OCI-M1 (cell line): Measurements from ENCODE around the gene MRAP2.
"Not testable (repeated sequence)": the region's sequence is repeated elsewhere in the genome, so short reads cannot be mapped to it uniquely, and the experiment has no call there.

Experiments
- DNase-seq: peaks from one replicate; lab custom pipeline; 2025; lab: John Stamatoyannopoulos, UW

MRAP2 gene

GRCh38 chr6:84077645-84078044, 44.1 kb downstream of the MRAP2 start:
- DNase-seq, result no peak

GRCh38 chr6:84078335-84078734, 44.8 kb downstream of the MRAP2 start:
- no peak for DNase-seq

- no peak for DNase-seq
Observed at GRCh38 chr6:84081222-84081621, 47.6 kb downstream of the MRAP2 start.

DNA sequence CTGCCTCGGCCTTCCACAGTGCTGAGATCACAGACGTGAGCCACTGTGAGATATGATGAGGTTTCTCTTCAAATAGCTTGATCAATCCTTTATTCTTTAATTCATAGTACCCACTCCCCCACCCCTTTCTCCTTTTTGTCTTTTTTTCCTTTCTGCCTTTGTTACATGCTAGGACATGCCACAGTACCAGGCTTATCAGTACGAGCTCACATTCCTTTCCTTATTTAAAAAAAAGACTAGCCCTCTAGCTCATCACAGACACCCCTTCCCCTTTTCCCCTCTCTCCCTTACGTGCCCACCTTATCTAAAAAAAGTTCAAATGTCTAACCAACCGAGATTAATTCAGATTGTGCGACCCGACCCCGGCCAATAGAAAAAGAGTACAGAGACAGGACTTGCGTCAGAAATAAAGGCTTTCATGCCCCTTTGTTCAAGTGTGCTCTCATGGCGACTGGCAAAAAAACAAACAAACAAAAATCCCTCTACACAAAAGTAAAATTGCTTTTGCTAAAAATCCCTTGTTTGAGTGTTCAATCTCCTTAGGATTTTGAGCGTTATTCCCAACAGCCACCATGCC, 49.2 kb downstream of the MRAP2 start:
- peak; percentile 54 for DNase-seq

- not testable (repeated sequence) for DNase-seq
Observed at GRCh38 chr6:84084705-84085104, 51.1 kb downstream of the MRAP2 start.

DNA sequence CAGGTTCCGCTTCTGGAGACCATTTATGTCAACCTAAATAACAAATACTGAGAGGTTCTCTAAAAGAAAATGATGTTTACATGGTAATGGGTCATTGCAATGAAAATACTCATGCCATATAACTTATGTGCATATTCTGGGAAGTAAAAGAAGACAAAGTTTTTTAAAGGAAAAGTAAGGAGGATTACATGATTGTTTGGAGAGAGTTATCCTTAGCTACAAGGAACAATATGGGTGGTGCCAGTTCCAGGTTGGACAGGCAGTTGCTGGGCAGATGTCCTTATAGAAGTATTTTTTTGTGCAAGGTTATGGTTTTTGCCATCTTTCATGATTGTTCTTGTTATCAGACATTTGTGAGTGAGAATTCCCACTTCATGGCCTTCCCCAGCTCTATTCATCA, 52.5 kb downstream of the MRAP2 start:
- DNase-seq, result no peak

- DNase-seq, result peak; percentile 92
Observed at GRCh38 chr6:84086545-84087429, 53.2 kb downstream of the MRAP2 start.

DNA sequence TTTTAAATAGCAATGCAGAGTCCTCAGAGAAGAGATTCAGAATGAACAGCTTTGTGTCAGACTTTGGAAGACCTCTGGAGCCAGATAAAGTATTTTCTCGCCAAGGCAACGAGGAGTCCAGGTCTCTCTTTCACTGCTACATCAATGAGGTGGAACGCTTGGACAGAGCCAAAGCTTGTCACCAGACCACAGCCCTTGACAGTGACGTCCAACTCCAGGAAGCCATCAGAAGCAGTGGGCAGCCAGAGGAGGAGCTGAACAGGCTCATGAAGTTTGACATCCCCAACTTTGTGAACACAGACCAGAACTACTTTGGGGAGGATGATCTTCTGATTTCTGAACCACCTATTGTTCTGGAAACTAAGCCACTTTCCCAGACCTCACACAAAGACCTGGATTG, 55.5 kb downstream of the MRAP2 start:
- DNase-seq, result no peak

GRCh38 chr6:84089552-84089951, 56.0 kb downstream of the MRAP2 start:
- DNase-seq, result no peak

DNA sequence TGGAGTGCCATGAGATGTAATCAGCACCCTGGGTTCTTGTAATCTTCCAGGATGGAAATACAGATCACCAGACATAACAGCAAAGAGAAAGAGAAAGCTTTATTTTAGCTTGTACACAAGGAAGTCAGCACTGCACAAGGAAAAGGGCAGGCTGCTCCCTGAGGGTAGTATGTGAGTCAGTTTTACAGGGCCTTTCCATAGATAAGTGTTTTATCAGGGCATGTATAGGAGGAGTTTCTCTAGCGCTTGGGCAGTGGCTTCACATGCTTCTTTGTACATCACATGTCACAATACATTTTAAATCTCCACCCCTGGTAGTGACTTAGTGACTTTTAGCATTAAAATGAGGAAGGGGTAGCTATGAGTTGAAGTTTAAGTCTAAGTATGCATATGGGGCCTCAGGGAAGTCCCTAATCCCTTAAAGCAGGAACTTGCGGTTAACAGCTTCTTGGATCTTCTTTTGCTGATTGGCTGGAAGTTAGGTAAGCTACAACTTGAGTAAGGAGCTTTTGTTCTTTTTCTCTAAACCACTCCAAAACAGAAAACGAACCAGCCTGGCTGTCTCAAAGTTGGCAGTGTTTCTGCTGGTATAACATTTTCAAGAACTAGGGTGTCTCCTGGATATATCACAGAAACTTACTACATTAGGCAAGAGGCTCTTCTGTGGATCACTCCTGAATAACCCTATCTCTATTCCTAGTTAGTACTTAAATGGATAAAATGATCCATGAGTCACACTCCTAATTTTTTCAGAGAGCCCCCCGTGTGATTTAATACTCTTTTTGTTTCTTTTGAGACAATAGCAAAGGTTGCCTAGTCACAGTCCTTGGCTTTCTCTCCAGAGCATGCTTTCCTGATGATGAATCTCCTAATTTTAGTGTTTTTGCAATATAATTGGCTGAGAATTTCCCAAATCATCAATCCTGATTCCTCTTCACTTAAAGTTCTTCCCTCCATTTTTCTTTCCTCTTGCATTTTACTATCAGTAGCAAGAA, 60.2 kb downstream of the MRAP2 start:
- DNase-seq, result peak; percentile 98

GRCh38 chr6:84095156-84095555, 61.6 kb downstream of the MRAP2 start:
- no peak for DNase-seq

GRCh38 chr6:84103029-84103428, 69.5 kb downstream of the MRAP2 start:
- DNase-seq, result no peak

DNA sequence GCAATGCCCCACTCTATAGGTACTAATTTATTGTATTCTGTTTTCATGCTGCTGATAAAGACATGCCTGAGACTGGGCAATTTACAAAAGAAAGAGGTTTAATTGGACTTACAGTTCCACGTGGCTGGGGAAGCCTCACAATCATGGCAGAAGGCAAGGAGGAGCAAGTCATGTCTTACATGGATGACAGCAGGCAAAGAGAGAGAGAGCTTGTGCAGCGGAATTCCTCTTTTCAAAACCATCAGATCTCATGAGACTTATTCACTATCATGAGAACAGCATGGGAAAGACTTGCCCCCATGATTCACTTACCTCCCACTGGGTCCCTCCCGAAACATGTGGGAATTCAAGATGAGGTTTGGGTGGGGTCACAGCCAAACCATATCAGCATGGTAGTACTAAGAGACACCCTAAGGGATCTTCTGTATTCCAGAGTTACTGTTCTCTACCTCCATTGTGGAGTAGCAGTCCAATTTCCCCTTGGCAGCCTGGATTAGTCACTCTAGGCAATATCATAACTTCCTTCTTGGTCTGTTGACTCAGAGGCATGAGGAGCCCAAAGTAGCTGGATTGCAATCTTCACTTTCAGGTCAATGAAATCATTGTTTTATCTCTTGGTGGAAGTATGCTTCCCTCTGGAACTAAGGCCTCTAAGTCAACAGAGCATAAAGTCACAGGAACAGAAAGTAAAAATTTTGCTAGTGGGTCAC, 71.8 kb downstream of the MRAP2 start:
- DNase-seq, result peak; percentile 58

DNA sequence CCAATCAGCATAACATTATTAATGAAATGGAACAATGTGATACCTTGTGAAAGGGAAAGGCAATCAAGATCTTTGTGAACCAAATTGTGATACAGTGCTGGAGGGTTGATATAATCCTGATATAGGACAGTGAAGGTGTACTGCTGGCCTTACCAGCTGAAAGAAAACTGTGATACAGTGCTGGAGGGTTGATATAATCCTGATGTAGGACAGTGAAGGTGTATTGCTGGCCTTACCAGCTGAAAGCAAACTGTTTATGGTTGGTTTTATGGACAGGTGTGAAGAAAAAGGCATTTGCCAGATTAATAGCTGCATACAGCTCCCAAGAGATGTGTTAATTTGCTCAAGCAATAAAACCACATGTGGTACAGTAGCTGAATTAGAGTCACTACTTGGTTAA, 73.9 kb downstream of the MRAP2 start:
- no peak for DNase-seq

- peak; percentile 77 for DNase-seq
Observed at GRCh38 chr6:84111351-84111750, 77.8 kb downstream of the MRAP2 start.

GRCh38 chr6:84114933-84115594, 81.5 kb downstream of the MRAP2 start:
- not testable (repeated sequence) for DNase-seq

- DNase-seq, result no peak
Observed at GRCh38 chr6:84118191-84118590, 84.6 kb downstream of the MRAP2 start.

DNA sequence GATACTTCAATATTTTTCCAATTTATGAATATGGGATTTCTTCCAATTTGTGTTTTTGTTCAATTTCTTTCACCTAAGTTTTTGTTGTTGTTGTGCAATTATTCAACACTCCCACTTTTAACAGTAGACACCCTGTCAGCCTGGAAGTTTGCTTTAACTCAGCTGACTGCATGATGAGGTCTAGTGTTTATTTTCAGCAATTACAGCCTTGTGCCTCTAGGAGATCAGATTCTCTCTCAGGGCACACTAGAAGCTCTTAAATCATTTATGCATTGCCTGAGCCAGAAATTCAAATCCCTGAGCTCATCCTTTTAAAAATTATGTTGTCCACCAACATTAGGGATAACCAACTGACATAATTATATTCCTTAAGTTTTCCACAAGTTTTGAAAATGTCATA, 85.7 kb downstream of the MRAP2 start:
- peak; percentile 34 for DNase-seq

GRCh38 chr6:84123186-84123585, 89.6 kb downstream of the MRAP2 start:
- DNase-seq, result no peak

DNA sequence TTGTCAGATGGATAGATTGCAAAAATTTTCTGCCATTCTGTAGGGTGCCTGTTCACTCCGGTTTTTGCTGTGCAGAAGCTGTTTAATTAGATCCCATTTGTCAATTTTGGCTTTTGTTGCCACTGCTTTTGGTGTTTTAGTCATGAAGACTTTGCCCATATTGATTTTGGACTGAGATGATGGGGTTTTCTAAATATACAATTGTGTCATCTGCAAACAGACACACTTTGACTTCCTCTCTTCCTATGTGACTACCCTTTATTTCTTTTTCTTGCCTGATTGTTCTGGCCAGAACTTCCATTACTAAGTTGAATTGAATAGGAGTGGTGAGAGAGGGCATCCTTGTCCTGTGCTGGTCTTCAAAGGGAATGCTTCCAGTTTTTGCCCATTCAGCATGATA, 96.0 kb downstream of the MRAP2 start:
- DNase-seq, result not testable (repeated sequence)

- DNase-seq, result not testable (repeated sequence)
Observed at GRCh38 chr6:84133385-84133784, 99.8 kb downstream of the MRAP2 start.
